NCI-H345 treated with DMSO at 0.1 percent for 48 hours (cell line): ENCODE measurements around the gene ANKFY1.

ENCODE experiments used
- DNase-seq: peaks from one replicate; lab custom pipeline; 2025; ENCODE audit not compliant: unreplicated experiment; lab: John Stamatoyannopoulos, UW

The ANKFY1 gene

GRCh38 chr17:4263282-4264215 lies at the start of gene ANKFY1:
TSS of gene ANKFY1 (minus strand) at chr17:4263979. CDS start at chr17:4263941, 38 bp downstream.
- peak; percentile 79 for DNase-seq

- DNase-seq, result no peak
Measured at GRCh38 chr17:4310354-4311060, 46.7 kb upstream of the ANKFY1 start.

- no peak for DNase-seq
Measured at GRCh38 chr17:4309897-4310296, 46.1 kb upstream of the ANKFY1 start.

GRCh38 chr17:4307179-4307930 lies 43.6 kb upstream of the ANKFY1 start:
- DNase-seq, result no peak

- no peak for DNase-seq
Measured at GRCh38 chr17:4305224-4305623, 41.4 kb upstream of the ANKFY1 start.

- peak; percentile 3 for DNase-seq
Measured at GRCh38 chr17:4304417-4305027, 40.7 kb upstream of the ANKFY1 start.

- DNase-seq, result no peak
Measured at GRCh38 chr17:4301066-4301465, 37.3 kb upstream of the ANKFY1 start.

- no peak for DNase-seq
Measured at GRCh38 chr17:4297351-4297750, 33.6 kb upstream of the ANKFY1 start.

GRCh38 chr17:4295686-4296085 lies 31.9 kb upstream of the ANKFY1 start:
- DNase-seq, result no peak

GRCh38 chr17:4293572-4293971 lies 29.8 kb upstream of the ANKFY1 start:
- DNase-seq, result no peak

- DNase-seq, result no peak
Measured at GRCh38 chr17:4287710-4288109, 23.9 kb upstream of the ANKFY1 start.

- DNase-seq, result no peak
Measured at GRCh38 chr17:4276514-4276913, 12.7 kb upstream of the ANKFY1 start.

GRCh38 chr17:4272972-4273368 lies 9.2 kb upstream of the ANKFY1 start:
- no peak for DNase-seq

- no peak for DNase-seq
Measured at GRCh38 chr17:4272213-4272971, 8.6 kb upstream of the ANKFY1 start.

- no peak for DNase-seq
Measured at GRCh38 chr17:4270736-4271135, 7.0 kb upstream of the ANKFY1 start.

GRCh38 chr17:4269915-4270314 lies 6.1 kb upstream of the ANKFY1 start:
- no peak for DNase-seq

GRCh38 chr17:4267402-4267801 lies 3.6 kb upstream of the ANKFY1 start:
- DNase-seq, result no peak

- DNase-seq, result no peak
Measured at GRCh38 chr17:4266550-4266949, 2.8 kb upstream of the ANKFY1 start.

GRCh38 chr17:4262703-4263102 lies 1.1 kb downstream of the ANKFY1 start:
- DNase-seq, result no peak

GRCh38 chr17:4261452-4261851 lies 2.3 kb downstream of the ANKFY1 start:
- DNase-seq, result no peak
